Thymus (tissue), 11 donors: ENCODE data around the gene INTS11. TPM values are rescaled to one million over a fixed set of nuclear protein-coding genes. Genes with fewer than 3 reads are reported as not detected.
A peak's percentile ranks its signal among the peaks of the same experiment; 100 is the strongest.

ENCODE experiments used
- DNase-seq, 9 donors: peaks; one replicate each; pipeline ENCODE4 v3.0.0-alpha.2; 2013; ENCODE audit warnings: low spot score in 9 of 9, low read depth in 6 of 9, missing footprints in 1 of 9
- H3K27ac ChIP-seq, 2 donors: one replicate each; pipeline ENCODE4 v1.5.1; 2013; ENCODE audit warnings: control low read depth in 1 of 2, low read depth in 1 of 2, low read length in 1 of 2, mild to moderate bottlenecking in 1 of 2, moderate library complexity in 1 of 2
- H3K27me3 ChIP-seq, 2 donors: one replicate each; pipeline ENCODE4 v1.5.1; 2013; ENCODE audit warnings: low read length in 1 of 2; ENCODE audit not compliant: control insufficient read depth in 2 of 2, insufficient read depth in 1 of 2
- H3K36me3 ChIP-seq, 2 donors: one replicate each; pipeline ENCODE4 v1.5.1; 2013; ENCODE audit warnings: low read length in 1 of 2, mild to moderate bottlenecking in 1 of 2, moderate library complexity in 1 of 2; ENCODE audit not compliant: control insufficient read depth in 2 of 2, insufficient read depth in 2 of 2
- H3K4me1 ChIP-seq, 2 donors: one replicate each; pipeline ENCODE4 v1.5.1; 2013; ENCODE audit warnings: low read length in 2 of 2; ENCODE audit not compliant: control insufficient read depth in 2 of 2, insufficient read depth in 2 of 2
- H3K4me3 ChIP-seq, 2 donors: one replicate each; pipeline ENCODE4 v1.5.1; 2013; ENCODE audit warnings: low read length in 2 of 2, control low read depth in 1 of 2, mild to moderate bottlenecking in 1 of 2
- H3K9me3 ChIP-seq, 2 donors: one replicate each; pipeline ENCODE4 v1.5.1; 2013; ENCODE audit warnings: low read length in 1 of 2, mild to moderate bottlenecking in 1 of 2; ENCODE audit not compliant: control insufficient read depth in 2 of 2, insufficient read depth in 1 of 2
- WGBS: extraction: QIAGEN DNeasy Blood & Tissue Kit; methylation state at CpG from one replicate; pipeline ENCODE4 v1.1.7; 2013; 5-methylcytosine and 5-hydroxymethylcytosine counted together
- polyA plus RNA-seq: library from polyadenylated mRNA; stranded (reverse); fragments of 200-250 nt; gene quantifications from one replicate; pipeline ENCODE4 v1.2.3, GENCODE V29; 2013
- total RNA-seq: library from RNA; stranded (reverse); fragments of 120-200 nt; gene quantifications from one replicate; pipeline ENCODE4 v1.2.4, GENCODE V29; 2013
- donor health status: healthy.

INTS11 gene
- total and polyA plus RNA-seq, 2 donors, result 60.8 to 216 TPM

DNA sequence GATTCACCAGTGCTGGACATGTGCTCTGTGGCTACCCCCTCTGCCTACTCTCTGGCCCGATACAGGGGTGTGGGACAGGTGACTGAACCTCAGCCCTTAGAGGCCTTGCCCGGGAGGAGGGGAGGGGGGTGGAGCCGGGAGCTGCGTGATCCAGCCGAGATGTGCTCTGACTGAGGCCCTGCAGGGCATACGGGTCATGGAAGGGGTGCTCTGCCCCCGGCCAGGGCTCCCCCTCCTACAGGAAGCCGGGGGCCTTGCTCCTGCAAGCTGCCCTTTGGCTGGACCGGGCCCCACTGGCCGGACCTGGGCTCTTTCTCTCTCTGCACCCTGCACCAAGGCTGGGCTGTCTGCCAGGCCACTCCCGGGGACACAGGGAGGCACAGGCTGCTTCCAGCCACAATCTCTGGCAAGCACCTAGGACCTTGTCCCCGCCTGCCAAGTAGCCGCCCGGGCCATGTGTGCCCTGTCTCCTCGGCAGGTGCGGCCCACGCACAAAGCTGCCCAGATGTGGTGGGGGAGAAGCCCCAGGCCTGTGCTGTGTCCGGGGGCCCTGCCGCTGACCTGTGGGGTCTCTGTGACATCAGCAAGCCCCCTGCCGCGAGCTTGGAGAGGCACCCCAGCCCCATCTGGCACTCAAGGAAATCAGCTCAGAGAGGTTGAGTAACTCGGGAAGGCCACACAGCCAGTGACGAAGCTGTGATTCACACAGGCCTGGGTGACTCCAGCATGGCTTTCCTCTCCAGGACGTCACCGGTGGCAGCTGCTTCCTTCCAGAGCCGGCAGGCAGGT is 42.7 kb downstream of the INTS11 start:
- 84% methylated on average over 26 of the region's 26 CpGs for WGBS
- Histone ChIP-seq H3K27me3 (peaks cover 0 to 12% of the 10 kb centered on the region in 2 donors), H3K27ac (no peak overlapping the region), H3K4me3 (no peak overlapping the region), H3K36me3 (no peaks in the 10 kb centered on the region), H3K4me1 (no peaks in the 10 kb centered on the region), H3K9me3 (no peaks in the 10 kb centered on the region)
- no peak for DNase-seq

DNA sequence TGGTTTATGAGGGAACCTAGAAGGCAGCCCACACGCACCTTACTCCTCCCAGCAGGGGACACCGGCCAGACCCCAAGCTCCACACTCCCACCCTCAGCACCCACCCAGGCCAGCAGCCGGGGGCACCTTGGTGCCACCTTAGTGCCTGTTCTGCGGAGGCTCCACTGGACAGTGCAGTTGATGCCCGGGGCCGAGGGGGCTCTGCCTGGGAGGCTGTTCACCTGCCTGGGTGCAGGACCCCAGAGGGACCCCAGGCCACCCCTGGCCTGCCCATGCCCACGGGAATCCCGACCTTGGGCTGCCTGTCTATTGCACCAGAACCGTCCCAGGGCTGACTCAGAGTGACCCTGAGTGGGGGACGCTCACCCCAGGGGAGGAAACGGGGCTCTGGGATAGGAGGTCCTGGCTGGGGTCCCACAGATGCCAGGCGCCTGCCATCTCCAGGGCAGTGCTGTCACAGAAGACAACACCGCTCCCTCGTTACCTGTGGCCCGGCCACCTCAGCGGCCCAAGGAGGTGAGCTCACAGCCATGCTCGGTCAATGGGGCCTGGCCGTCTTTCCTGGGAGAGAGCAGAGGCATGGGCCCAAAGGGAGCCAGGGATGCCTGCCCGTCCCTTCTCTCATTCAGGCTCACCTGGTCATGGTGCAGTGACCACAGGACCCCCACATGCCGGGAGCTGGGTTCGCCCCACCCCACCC is 43.5 kb downstream of the INTS11 start:
- Histone ChIP-seq H3K36me3 (no peaks in the 10 kb centered on the region), H3K27me3 (peaks cover 0 to 7% of the 10 kb centered on the region in 2 donors), H3K27ac (no peak overlapping the region), H3K4me3 (no peak overlapping the region), H3K4me1 (no peaks in the 10 kb centered on the region), H3K9me3 (no peaks in the 10 kb centered on the region)
- 97% methylated on average over 21 of the region's 21 CpGs for WGBS
- DNase-seq, result no peak

DNA sequence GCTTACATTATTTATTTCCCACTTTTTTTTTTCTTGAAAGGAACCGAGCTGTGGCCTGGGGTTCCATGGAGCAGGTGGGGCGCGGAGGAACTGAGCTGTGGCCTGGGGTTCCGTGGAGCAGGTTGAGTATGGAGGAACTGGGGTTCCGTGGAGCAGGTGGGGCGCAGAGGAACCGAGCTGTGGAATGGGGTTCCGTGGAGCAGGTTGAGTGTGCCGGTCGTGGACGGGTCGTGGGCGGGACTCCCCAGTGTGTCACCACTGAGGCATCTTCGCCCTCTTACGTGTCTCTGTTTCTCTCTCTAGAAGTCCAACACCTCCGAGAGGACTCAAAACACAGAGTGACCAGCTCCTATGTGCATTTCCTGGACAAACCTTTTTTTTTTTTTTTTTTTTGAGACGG is 45.4 kb downstream of the INTS11 start:
- Histone ChIP-seq H3K27me3 (no peaks in the 10 kb centered on the region), H3K4me1 (peaks cover 6 to 15% of the 10 kb centered on the region in 2 donors), H3K27ac (no peak overlapping the region), H3K36me3 (no peaks in the 10 kb centered on the region), H3K4me3 (no peak overlapping the region), H3K9me3 (no peaks in the 10 kb centered on the region)
- 93% methylated on average over 17 of the region's 17 CpGs for WGBS
- no peak for DNase-seq

DNA sequence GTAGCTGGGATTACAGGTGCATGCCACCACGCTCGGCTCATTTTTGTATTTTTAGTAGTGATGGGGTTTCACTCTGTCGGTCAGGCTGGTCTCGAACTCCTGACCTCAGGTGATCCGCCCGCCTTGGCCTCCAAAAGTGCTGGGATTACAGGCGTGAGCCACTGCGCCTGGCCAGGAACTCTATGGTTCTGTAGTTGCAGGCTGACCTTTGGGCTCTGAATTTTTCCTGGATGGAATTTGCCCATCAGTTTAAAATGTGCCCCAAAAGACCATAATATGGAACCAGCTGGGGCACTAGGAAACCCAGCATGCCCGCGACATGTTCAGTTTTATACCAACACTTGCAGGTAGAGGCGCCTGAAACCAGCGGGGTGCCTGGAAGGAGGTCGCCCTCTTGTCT is 45.8 kb downstream of the INTS11 start:
- 97% methylated on average over 13 of the region's 13 CpGs for WGBS
- no peaks in the 10 kb centered on the region for H3K27me3 ChIP-seq
- peaks cover 6 to 16% of the 10 kb centered on the region in 2 donors for H3K4me1 ChIP-seq
- H3K27ac ChIP-seq, result no peak overlapping the region
- no peaks in the 10 kb centered on the region for H3K9me3 ChIP-seq
- H3K36me3 ChIP-seq, result no peaks in the 10 kb centered on the region
- DNase-seq, result no peak
- H3K4me3 ChIP-seq, result no peak overlapping the region

DNA sequence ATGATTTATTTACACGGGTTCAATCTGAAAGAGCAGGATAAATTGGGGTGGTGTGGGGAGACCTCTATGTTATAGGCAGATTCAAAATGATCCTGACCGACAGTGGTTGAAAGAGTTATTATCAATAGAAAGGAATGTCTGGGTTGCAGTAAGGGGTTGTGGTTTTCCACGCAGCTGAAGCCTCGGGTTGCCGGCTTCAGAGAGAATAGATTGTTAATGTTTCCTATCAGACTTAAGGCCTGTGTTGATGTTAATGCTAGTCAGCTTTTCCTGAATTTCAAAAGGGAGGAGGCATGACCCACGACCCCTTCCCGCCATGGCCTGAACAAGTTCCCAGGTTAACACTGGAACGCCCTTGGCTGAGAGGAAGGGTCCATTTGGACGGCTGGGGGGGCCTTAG is 48.6 kb downstream of the INTS11 start:
- Histone ChIP-seq H3K4me1 (peaks cover 20 to 35% of the 10 kb centered on the region in 2 donors), H3K4me3 (no peak overlapping the region), H3K27ac (no peak overlapping the region), H3K36me3 (peaks cover 4 to 7% of the 10 kb centered on the region in 2 donors), H3K27me3 (no peaks in the 10 kb centered on the region), H3K9me3 (no peaks in the 10 kb centered on the region)
- 95% methylated on average over 9 of the region's 9 CpGs for WGBS
- DNase-seq, result no peak

DNA sequence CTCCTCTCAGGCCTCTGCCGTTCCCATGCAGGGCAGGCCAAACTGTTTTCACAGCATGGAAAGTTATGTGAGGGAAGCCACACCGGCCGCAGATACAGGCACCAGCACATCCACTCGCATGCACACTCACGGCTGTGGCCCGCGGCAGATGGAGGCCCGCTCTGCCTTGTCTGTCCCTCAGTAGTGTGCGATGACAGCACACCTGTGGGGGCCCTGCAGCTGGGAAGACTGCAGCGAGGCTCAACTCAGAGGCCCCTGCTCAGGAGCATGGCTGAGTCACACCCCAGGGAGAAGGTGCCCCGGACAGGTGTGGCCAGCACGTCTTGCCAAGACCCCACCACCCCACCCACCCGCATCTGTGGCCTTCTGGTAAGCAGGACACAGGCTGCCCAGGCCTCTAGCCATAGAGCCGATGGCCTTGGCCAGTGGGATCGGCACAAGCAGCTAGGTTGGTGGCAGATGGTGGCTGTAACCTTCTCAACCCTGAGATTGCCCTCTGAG is 49.5 kb downstream of the INTS11 start:
- H3K9me3 ChIP-seq, result no peaks in the 10 kb centered on the region
- peaks cover 4 to 11% of the 10 kb centered on the region in 2 donors for H3K36me3 ChIP-seq
- DNase-seq, result peak in 4 of 9 donors; percentile 35 to 63 (median 50)
- 87% methylated on average over 15 of the region's 15 CpGs for WGBS
- peaks cover 23 to 39% of the 10 kb centered on the region in 2 donors for H3K4me1 ChIP-seq
- H3K4me3 ChIP-seq, result no peak overlapping the region
- H3K27me3 ChIP-seq, result no peaks in the 10 kb centered on the region
- H3K27ac ChIP-seq, result peak overlapping the region in 1 of 2 donors; percentile 23

DNA sequence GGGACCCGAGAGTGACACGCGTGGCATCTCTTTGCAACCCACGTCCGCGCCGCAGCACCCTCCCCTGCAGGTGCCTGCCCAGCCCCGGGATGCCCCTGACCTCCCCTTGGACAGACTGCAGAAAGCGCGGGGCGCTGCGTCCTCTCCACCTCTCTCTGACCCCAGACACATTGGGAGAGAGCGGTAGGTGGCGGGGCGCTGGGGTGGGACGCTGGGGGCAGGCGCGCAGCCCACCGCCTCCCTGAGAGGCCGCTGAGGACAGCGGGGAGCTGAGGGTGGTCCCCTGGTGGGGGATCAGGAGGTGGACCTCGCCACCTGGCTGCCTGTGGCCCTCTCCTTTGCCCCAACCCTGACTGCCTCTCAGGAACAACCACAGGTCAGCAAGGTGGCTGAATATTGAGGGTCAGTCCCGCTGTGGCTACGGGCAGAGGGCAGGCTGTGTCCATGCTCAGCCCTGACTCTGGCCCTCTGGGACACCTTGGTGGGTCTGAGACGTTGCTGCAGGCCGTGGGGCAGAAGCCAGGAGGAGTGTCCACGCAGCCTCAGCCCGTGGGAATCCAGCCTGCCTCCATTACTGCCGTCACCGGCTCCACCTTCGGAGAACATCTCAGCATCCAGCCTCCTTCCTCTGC is 50.0 kb downstream of the INTS11 start:
- H3K4me1 ChIP-seq, result peaks cover 23 to 39% of the 10 kb centered on the region in 2 donors
- DNase-seq, result no peak
- 40% methylated on average over 31 of the region's 31 CpGs for WGBS

DNA sequence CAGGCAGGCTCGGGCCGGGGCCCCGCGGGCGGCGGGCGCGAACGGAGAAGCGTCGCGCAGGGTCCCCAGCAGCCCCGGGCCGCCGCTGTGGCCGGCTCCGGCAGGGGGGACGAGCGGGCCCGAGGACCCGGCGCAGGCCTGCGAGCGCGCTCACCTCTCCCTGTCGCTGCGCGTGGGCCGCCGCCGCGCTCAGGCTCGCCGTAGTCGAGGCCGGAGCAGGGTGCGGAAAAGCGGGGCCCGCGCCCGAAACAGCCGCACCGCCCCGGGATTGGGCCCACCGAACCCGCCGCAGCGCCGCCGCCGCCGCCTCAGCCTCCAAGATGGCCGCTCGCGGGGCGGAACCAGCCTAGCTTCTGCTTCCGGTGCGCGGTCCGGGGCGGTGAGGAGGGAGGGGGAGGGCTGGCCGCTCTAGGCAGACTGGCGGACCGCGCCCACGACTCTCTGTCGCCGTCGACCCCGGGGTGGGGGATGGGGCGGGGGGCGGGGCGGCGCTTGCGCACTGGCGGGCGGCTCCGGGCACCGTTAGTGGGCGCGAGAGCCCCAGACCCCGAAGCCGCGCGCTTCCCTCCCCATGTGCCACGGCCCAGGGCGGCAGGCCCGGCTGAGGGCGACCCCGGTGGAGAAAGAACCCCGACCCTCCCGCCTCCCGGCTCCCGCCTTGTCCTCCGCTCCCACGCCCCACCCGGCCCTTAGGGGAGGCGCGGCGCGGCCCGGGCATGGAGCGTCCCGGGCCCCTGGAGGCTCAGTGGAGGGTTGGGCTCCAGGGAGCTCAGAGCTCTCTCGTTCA is 50.8 kb downstream of the INTS11 start, which contains the start of gene UBE2J2:
Gene UBE2J2 (minus strand): TSS at position 343 of the 787 bp plus-strand sequence. CDS start 5,862 bp downstream, outside the sequence.
- DNase-seq, result peak; percentile 68 to 94 (median 85)
- Histone ChIP-seq H3K36me3 (peaks cover 7 to 15% of the 10 kb centered on the region in 2 donors), H3K9me3 (no peaks in the 10 kb centered on the region), H3K4me1 (peaks cover 23 to 39% of the 10 kb centered on the region in 2 donors), H3K27me3 (no peaks in the 10 kb centered on the region), H3K27ac (peak within 1 kb of the TSS; percentile 26 to 79), H3K4me3 (peak within 1 kb of the TSS; percentile 76 to 95)
- under 1% methylated on average over 105 of the region's 105 CpGs for WGBS

More for the DNA sequence above, 50.0 kb downstream of the INTS11 start:
- peaks cover 4 to 15% of the 10 kb centered on the region in 2 donors for H3K36me3 ChIP-seq
- no peaks in the 10 kb centered on the region for H3K27me3 ChIP-seq
- H3K9me3 ChIP-seq, result no peaks in the 10 kb centered on the region
- peak overlapping the region; percentile 63 to 95 for H3K4me3 ChIP-seq
- H3K27ac ChIP-seq, result peak overlapping the region; percentile 26 to 76
